HL-60 (cell line): ENCODE data around the gene ARPP21.

Experiments used
- DNase-seq, 2 experiments: peaks; one replicate each; pipeline ENCODE4 v3.0.0-alpha.2; 2010 to 2020; ENCODE audit warnings: low read depth in 1 of 2, low spot score in 1 of 2
- H3K27ac ChIP-seq: fragments of 250-450 bp; sonication (Bioruptor Pico); replicated peaks from 2 replicates; pipeline ENCODE4 v1.5.1; 2020; ENCODE audit warnings: mild to moderate bottlenecking, moderate library complexity
- H3K27me3 ChIP-seq: fragments of 250-450 bp; sonication (Bioruptor Pico); 2 replicates; pipeline ENCODE4 v1.5.1; 2021; ENCODE audit warnings: mild to moderate bottlenecking, moderate library complexity; ENCODE audit not compliant: insufficient read depth, poor library complexity, severe bottlenecking
- H3K4me3 ChIP-seq: replicated peaks from 2 replicates; pipeline ENCODE4 v1.5.1; 2011; ENCODE audit warnings: mild to moderate bottlenecking, control low read depth, low read length; ENCODE audit not compliant: insufficient read depth
- CTCF ChIP-seq: IDR thresholded peaks from one replicate; pipeline ENCODE4 v1.5.1; 2011; ENCODE audit warnings: low read length, control low read depth, inconsistent platforms; ENCODE audit not compliant: insufficient read depth
- GABPA ChIP-seq: IDR thresholded peaks from 2 replicates; pipeline ENCODE4 v1.6.1; 2012; ENCODE audit warnings: low read depth
- POLR2AphosphoS5 ChIP-seq: IDR thresholded peaks from 2 replicates; pipeline ENCODE4 v1.6.1; 2012; ENCODE audit warnings: low read depth
- REST ChIP-seq: IDR thresholded peaks from 2 replicates; pipeline ENCODE4 v1.6.1; 2012; ENCODE audit warnings: low read depth; ENCODE audit not compliant: insufficient replicate concordance
- SPI1 ChIP-seq: IDR thresholded peaks from 2 replicates; pipeline ENCODE4 v1.6.1; 2012; ENCODE audit warnings: low read depth, mild to moderate bottlenecking, borderline replicate concordance

Gene ARPP21

GRCh38 chr3:35773417-35773816, 134.1 kb downstream of the ARPP21 start:
- Histone ChIP-seq H3K27ac (no peak overlapping the region), H3K4me3 (no peak overlapping the region), H3K27me3 (no peaks in the 10 kb centered on the region)
- DNase-seq: no peak
- TF ChIP-seq REST: no peak
- TF ChIP-seq POLR2AphosphoS5: no peak
- no peak for TF ChIP-seq CTCF
- no peak for TF ChIP-seq GABPA
- TF ChIP-seq SPI1: no peak

GRCh38 chr3:35776346-35776745, 137.0 kb downstream of the ARPP21 start:
- Histone ChIP-seq H3K27me3 (no peaks in the 10 kb centered on the region), H3K27ac (no peak overlapping the region), H3K4me3 (no peak overlapping the region)
- TF ChIP-seq CTCF: no peak
- TF ChIP-seq POLR2AphosphoS5: no peak
- no peak for TF ChIP-seq REST
- TF ChIP-seq SPI1: no peak
- no peak for TF ChIP-seq GABPA
- no peak for DNase-seq

- no peak for TF ChIP-seq CTCF
- no peak for TF ChIP-seq POLR2AphosphoS5
- TF ChIP-seq REST: no peak
- TF ChIP-seq SPI1: no peak
- no peak for TF ChIP-seq GABPA
- H3K4me3 ChIP-seq: no peak overlapping the region
- DNase-seq: no peak
- no peak overlapping the region for H3K27ac ChIP-seq
- no peaks in the 10 kb centered on the region for H3K27me3 ChIP-seq
These were observed 137.7 kb downstream of the ARPP21 start for GRCh38 chr3:35777065-35777464.
